NT2/D1 (cell line): ENCODE measurements around the gene PPP3CA.

Source experiments
- SUZ12 ChIP-seq: IDR thresholded peaks from 2 replicates; pipeline ENCODE4 v1.6.1; 2011; ENCODE audit not compliant: insufficient read length, insufficient read depth; ENCODE audit errors: extremely low read depth
- YY1 ChIP-seq: IDR thresholded peaks from 2 replicates; pipeline ENCODE4 v1.6.1; 2011; ENCODE audit not compliant: insufficient read length, insufficient read depth
- ZNF274 ChIP-seq: IDR thresholded peaks from 2 replicates; pipeline ENCODE4 v1.6.1; 2011; ENCODE audit warnings: mild to moderate bottlenecking, low read depth, low read length

- TF ChIP-seq YY1, result no peak
- TF ChIP-seq ZNF274, result no peak
- no peak for TF ChIP-seq SUZ12
Observed at GRCh38 chr4:101367201-101367600, 19.9 kb upstream of the PPP3CA start.
